ENCODE measurements around the gene PMFBP1. TPM values are rescaled to one million over a fixed set of nuclear protein-coding genes. Genes with fewer than 3 reads are reported as not detected.
A peak's percentile ranks its signal among the peaks of the same experiment; 100 is the strongest.

Gene PMFBP1
- total RNA-seq, 1 donor from 2014 or later, result 1.2 TPM

GRCh38 chr16:72210072-72210471, 38.1 kb upstream of the PMFBP1 start:
- FAIRE-seq (no peak), DNase-seq (ENCODE audit: low read depth) (no peak)
- Histone ChIP-seq H3K4me1 (ENCODE audit: insufficient read depth, low read length) (no peaks in the 10 kb centered on the region), H3K4me3 (ENCODE audit: insufficient read depth, low read depth, low read length) (no peak overlapping the region), H3K27ac (ENCODE audit: low read depth, low read length) (no peak overlapping the region), H3K9me3 (ENCODE audit: insufficient read depth, low read depth, low read length) (no peaks in the 10 kb centered on the region), H3K4me2 (ENCODE audit: low read length) (no peak overlapping the region), H3K79me2 (ENCODE audit: insufficient read depth, low read length) (no peaks in the 10 kb centered on the region), H2AFZ (ENCODE audit: low read depth, low read length) (no peak overlapping the region), H3K9ac (ENCODE audit: low read length) (no peak overlapping the region), H4K20me1 (ENCODE audit: insufficient read depth, low read length) (no peaks in the 10 kb centered on the region), H3K27me3 (ENCODE audit: insufficient read depth, low read length) (no peaks in the 10 kb centered on the region), H3K36me3 (ENCODE audit: insufficient read depth, low read length) (no peaks in the 10 kb centered on the region)
- Mint-ChIP-seq H3K4me1 (ENCODE audit: low read depth, unreplicated experiment) (no peaks in the 10 kb centered on the region), H3K27ac (ENCODE audit: unreplicated experiment) (no peak overlapping the region), H3K9me3 (ENCODE audit: unreplicated experiment) (peaks cover 3% of the 10 kb centered on the region), H3K4me3 (ENCODE audit: unreplicated experiment) (no peak overlapping the region), H3K27me3 (ENCODE audit: low read depth, unreplicated experiment) (peaks cover 3% of the 10 kb centered on the region), H3K36me3 (ENCODE audit: low read depth, unreplicated experiment) (no peaks in the 10 kb centered on the region)
- TF ChIP-seq, protein P1, sequence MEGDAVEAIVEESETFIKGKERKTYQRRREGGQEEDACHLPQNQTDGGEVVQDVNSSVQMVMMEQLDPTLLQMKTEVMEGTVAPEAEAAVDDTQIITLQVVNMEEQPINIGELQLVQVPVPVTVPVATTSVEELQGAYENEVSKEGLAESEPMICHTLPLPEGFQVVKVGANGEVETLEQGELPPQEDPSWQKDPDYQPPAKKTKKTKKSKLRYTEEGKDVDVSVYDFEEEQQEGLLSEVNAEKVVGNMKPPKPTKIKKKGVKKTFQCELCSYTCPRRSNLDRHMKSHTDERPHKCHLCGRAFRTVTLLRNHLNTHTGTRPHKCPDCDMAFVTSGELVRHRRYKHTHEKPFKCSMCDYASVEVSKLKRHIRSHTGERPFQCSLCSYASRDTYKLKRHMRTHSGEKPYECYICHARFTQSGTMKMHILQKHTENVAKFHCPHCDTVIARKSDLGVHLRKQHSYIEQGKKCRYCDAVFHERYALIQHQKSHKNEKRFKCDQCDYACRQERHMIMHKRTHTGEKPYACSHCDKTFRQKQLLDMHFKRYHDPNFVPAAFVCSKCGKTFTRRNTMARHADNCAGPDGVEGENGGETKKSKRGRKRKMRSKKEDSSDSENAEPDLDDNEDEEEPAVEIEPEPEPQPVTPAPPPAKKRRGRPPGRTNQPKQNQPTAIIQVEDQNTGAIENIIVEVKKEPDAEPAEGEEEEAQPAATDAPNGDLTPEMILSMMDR (IDR thresholded peaks at IDR 0.05; ENCODE audit: insufficient read depth, low read depth, low read length), result no peak
- no peak for TF ChIP-seq EZH2 (IDR thresholded peaks at IDR 0.05; ENCODE audit: insufficient read depth, low read length)

- peaks cover 4% of the 10 kb centered on the region for H3K4me1 ChIP-seq (ENCODE audit: insufficient read depth, low read length)
- no peaks in the 10 kb centered on the region for H4K20me1 ChIP-seq (ENCODE audit: insufficient read depth, low read length)
- Mint-ChIP-seq H3K36me3 (ENCODE audit: low read depth, unreplicated experiment) (no peaks in the 10 kb centered on the region), H3K27ac (ENCODE audit: unreplicated experiment) (no peak overlapping the region), H3K9me3 (ENCODE audit: unreplicated experiment) (no peaks in the 10 kb centered on the region), H3K4me1 (ENCODE audit: low read depth, unreplicated experiment) (peaks cover 7% of the 10 kb centered on the region), H3K4me3 (ENCODE audit: unreplicated experiment) (no peak overlapping the region), H3K27me3 (ENCODE audit: low read depth, unreplicated experiment) (peaks cover 3% of the 10 kb centered on the region)
- no peak overlapping the region for H3K27ac ChIP-seq (ENCODE audit: low read depth, low read length)
- no peaks in the 10 kb centered on the region for H3K79me2 ChIP-seq (ENCODE audit: insufficient read depth, low read length)
- DNase-seq (ENCODE audit: low read depth) (no peak), FAIRE-seq (no peak)
- no peaks in the 10 kb centered on the region for H3K9me3 ChIP-seq (ENCODE audit: insufficient read depth, low read depth, low read length)
- no peaks in the 10 kb centered on the region for H3K27me3 ChIP-seq (ENCODE audit: insufficient read depth, low read length)
- TF ChIP-seq, protein P1 (IDR thresholded peaks at IDR 0.05; ENCODE audit: insufficient read depth, low read depth, low read length), result no peak
- no peak for TF ChIP-seq EZH2 (IDR thresholded peaks at IDR 0.05; ENCODE audit: insufficient read depth, low read length)
- no peak overlapping the region for H3K4me3 ChIP-seq (ENCODE audit: insufficient read depth, low read depth, low read length)
- no peak overlapping the region for H3K4me2 ChIP-seq (ENCODE audit: low read length)
- H3K9ac ChIP-seq (ENCODE audit: low read length), result no peak overlapping the region
- no peaks in the 10 kb centered on the region for H3K36me3 ChIP-seq (ENCODE audit: insufficient read depth, low read length)
- no peak overlapping the region for H2AFZ ChIP-seq (ENCODE audit: low read depth, low read length)
These were observed 34.3 kb upstream of the PMFBP1 start for GRCh38 chr16:72206299-72206698.

DNA sequence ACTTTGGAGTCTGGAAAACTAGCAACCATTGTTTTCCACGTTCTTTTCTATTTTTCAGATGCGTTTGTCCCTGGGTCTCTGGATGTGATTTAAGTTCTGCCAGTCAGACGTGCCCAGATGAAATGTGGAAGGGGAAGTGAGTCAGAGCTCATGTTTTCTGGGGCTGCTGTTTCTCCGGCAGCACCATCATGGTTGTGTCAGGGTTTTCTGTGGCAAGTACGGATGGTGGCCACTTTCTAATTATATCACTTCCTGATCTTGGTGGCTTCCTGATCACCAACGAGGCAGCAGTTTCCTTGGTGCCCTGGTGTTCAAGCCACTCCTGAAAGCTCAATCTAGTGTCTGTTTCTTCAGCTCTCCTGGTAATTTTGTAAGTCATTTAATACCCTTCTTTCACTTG, 31.4 kb upstream of the PMFBP1 start:
- H3K27ac Mint-ChIP-seq (ENCODE audit: unreplicated experiment), result peak overlapping the region; percentile 35

More for the DNA sequence above, 31.4 kb upstream of the PMFBP1 start:
- no peaks in the 10 kb centered on the region for H3K36me3 Mint-ChIP-seq (ENCODE audit: low read depth, unreplicated experiment)
- H3K9me3 Mint-ChIP-seq (ENCODE audit: unreplicated experiment), result no peaks in the 10 kb centered on the region
- no peaks in the 10 kb centered on the region for H3K27me3 ChIP-seq (ENCODE audit: insufficient read depth, low read length)
- H3K4me1 ChIP-seq (ENCODE audit: insufficient read depth, low read length), result peaks cover 5% of the 10 kb centered on the region
- H3K9me3 ChIP-seq (ENCODE audit: insufficient read depth, low read depth, low read length), result no peaks in the 10 kb centered on the region
- no peak overlapping the region for H3K27ac ChIP-seq (ENCODE audit: low read depth, low read length)
- H4K20me1 ChIP-seq (ENCODE audit: insufficient read depth, low read length), result no peaks in the 10 kb centered on the region
- H3K9ac ChIP-seq (ENCODE audit: low read length), result no peak overlapping the region
- no peak for FAIRE-seq
- H3K4me3 ChIP-seq (ENCODE audit: insufficient read depth, low read depth, low read length), result no peak overlapping the region
- peak; percentile 8 for DNase-seq (ENCODE audit: low read depth)
- peaks cover 6% of the 10 kb centered on the region for H3K27me3 Mint-ChIP-seq (ENCODE audit: low read depth, unreplicated experiment)
- H3K4me2 ChIP-seq (ENCODE audit: low read length), result peak overlapping the region; percentile 36
- no peaks in the 10 kb centered on the region for H3K79me2 ChIP-seq (ENCODE audit: insufficient read depth, low read length)
- H3K4me3 Mint-ChIP-seq (ENCODE audit: unreplicated experiment), result no peak overlapping the region
- H3K36me3 ChIP-seq (ENCODE audit: insufficient read depth, low read length), result no peaks in the 10 kb centered on the region
- TF ChIP-seq, protein P1 (IDR thresholded peaks at IDR 0.05; ENCODE audit: insufficient read depth, low read depth, low read length), result no peak
- TF ChIP-seq EZH2 (IDR thresholded peaks at IDR 0.05; ENCODE audit: insufficient read depth, low read length), result no peak
- H2AFZ ChIP-seq (ENCODE audit: low read depth, low read length), result no peak overlapping the region
- peaks cover 7% of the 10 kb centered on the region for H3K4me1 Mint-ChIP-seq (ENCODE audit: low read depth, unreplicated experiment)
